Measurements from ENCODE around the gene ANKS1B.

Gene ANKS1B

GRCh38 chr12:99752740-99753139, 232.0 kb downstream of the ANKS1B start:
- no peak for TF ChIP-seq CTCF (IDR thresholded peaks at IDR 0.05; ENCODE audit: insufficient read depth, low read depth, low read length, missing control alignments)
- no peak for DNase-seq (ENCODE audit: low read depth)

GRCh38 chr12:99746538-99746937, 238.2 kb downstream of the ANKS1B start:
- no peak for DNase-seq (ENCODE audit: low read depth)
- no peak overlapping the region for H3K4me3 ChIP-seq (ENCODE audit: low read depth, low read length)
- TF ChIP-seq CTCF (IDR thresholded peaks at IDR 0.05; ENCODE audit: insufficient read depth, low read depth, low read length, missing control alignments) = no peak

More at GRCh38 chr12:99752740-99753139, 232.0 kb downstream of the ANKS1B start:
- H3K4me3 ChIP-seq (ENCODE audit: low read depth, low read length) = no peak overlapping the region

- TF ChIP-seq CTCF (IDR thresholded peaks at IDR 0.05; ENCODE audit: insufficient read depth, low read depth, low read length, missing control alignments) = no peak
- no peak overlapping the region for H3K4me3 ChIP-seq (ENCODE audit: low read depth, low read length)
- no peak for DNase-seq (ENCODE audit: low read depth)
These were observed 238.8 kb downstream of the ANKS1B start for GRCh38 chr12:99745895-99746294.

GRCh38 chr12:99745121-99745520, 239.6 kb downstream of the ANKS1B start:
- no peak for DNase-seq (ENCODE audit: low read depth)
- TF ChIP-seq CTCF (IDR thresholded peaks at IDR 0.05; ENCODE audit: insufficient read depth, low read depth, low read length, missing control alignments) = no peak
- no peak overlapping the region for H3K4me3 ChIP-seq (ENCODE audit: low read depth, low read length)

GRCh38 chr12:99736760-99737269, 247.9 kb downstream of the ANKS1B start:
- H3K4me3 ChIP-seq (ENCODE audit: low read depth, low read length) = no peak overlapping the region
- no peak for TF ChIP-seq CTCF (IDR thresholded peaks at IDR 0.05; ENCODE audit: insufficient read depth, low read depth, low read length, missing control alignments)
- DNase-seq (ENCODE audit: low read depth) = no peak

GRCh38 chr12:99732131-99732530, 252.6 kb downstream of the ANKS1B start:
- DNase-seq (ENCODE audit: low read depth) = no peak
- no peak overlapping the region for H3K4me3 ChIP-seq (ENCODE audit: low read depth, low read length)
- TF ChIP-seq CTCF (IDR thresholded peaks at IDR 0.05; ENCODE audit: insufficient read depth, low read depth, low read length, missing control alignments) = no peak

All from GM12865 (cell line).